GM12865 (cell line): ENCODE results near the gene TENM3.

Experiments used
- DNase-seq: peaks from one replicate; pipeline ENCODE4 v3.0.0; 2010; ENCODE audit warnings: low read depth
- H3K4me3 ChIP-seq: 2 replicates; pipeline ENCODE4 v1.5.1; 2011; ENCODE audit warnings: mild to moderate bottlenecking, low read depth, low read length, control low read depth
- TF ChIP-seq, protein P1 (sequence below): IDR thresholded peaks from 2 replicates; pipeline ENCODE4 v1.5.1; 2011; ENCODE audit warnings: low read length, control low read depth, low read depth, inconsistent platforms; ENCODE audit not compliant: insufficient read depth; ENCODE audit errors: missing control alignments

Gene TENM3

DNA sequence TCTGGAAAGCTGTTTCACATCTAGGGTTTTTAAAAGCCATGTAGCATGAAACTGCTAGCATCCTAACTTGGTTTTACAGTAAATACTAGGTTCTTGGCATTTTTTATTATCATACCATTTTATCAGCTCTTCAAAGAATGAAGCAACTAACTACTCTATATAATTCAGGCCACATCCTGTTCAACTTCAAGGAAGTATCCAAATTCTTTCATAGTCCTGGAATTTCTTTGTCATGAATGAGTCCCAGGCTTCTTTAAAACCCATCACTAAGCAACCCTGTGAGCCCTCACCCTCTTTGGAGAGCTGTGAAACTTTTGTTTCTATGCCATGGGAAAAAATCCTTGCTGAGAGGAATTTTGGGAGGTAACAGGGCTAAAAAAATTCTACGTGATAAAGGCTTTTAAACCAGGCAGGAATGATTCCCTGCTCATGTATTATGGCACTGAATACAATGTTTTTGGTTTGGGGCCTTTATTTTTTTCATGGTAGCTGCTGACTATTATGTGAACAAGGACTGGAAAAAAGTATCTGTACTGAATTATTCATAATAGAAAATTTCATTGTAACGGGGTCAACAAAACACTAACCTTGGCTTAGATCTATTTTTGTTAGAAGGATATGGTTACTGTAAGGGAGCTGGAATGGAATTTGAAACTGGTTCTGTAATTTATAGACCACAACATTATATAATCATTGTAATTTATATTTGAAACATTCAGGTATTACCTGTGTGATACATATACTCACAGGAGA is 509.1 kb downstream of the TENM3 start:
- no peak overlapping the region for H3K4me3 ChIP-seq
- TF ChIP-seq, protein P1, sequence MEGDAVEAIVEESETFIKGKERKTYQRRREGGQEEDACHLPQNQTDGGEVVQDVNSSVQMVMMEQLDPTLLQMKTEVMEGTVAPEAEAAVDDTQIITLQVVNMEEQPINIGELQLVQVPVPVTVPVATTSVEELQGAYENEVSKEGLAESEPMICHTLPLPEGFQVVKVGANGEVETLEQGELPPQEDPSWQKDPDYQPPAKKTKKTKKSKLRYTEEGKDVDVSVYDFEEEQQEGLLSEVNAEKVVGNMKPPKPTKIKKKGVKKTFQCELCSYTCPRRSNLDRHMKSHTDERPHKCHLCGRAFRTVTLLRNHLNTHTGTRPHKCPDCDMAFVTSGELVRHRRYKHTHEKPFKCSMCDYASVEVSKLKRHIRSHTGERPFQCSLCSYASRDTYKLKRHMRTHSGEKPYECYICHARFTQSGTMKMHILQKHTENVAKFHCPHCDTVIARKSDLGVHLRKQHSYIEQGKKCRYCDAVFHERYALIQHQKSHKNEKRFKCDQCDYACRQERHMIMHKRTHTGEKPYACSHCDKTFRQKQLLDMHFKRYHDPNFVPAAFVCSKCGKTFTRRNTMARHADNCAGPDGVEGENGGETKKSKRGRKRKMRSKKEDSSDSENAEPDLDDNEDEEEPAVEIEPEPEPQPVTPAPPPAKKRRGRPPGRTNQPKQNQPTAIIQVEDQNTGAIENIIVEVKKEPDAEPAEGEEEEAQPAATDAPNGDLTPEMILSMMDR, result no peak
- no peak for DNase-seq

DNA sequence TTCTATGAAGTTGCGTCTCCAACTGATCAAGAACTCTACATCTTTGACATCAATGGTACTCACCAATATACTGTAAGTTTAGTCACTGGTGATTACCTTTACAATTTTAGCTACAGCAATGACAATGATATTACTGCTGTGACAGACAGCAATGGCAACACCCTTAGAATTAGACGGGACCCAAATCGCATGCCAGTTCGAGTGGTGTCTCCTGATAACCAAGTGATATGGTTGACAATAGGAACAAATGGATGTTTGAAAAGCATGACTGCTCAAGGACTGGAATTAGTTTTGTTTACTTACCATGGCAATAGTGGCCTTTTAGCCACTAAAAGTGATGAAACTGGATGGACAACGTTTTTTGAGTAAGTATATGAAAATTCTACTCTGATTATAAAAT is 511.7 kb downstream of the TENM3 start:
- no peak overlapping the region for H3K4me3 ChIP-seq
- no peak for DNase-seq
- TF ChIP-seq, protein P1, result no peak

- TF ChIP-seq, protein P1, result no peak
Observed at GRCh38 chr4:182756161-182756690, 513.0 kb downstream of the TENM3 start.

GRCh38 chr4:182758273-182758672 is 515.1 kb downstream of the TENM3 start:
- H3K4me3 ChIP-seq, result no peak overlapping the region
- DNase-seq, result no peak
- TF ChIP-seq, protein P1, result no peak

More at GRCh38 chr4:182756161-182756690, 513.0 kb downstream of the TENM3 start:
- no peak for DNase-seq
- no peak overlapping the region for H3K4me3 ChIP-seq

GRCh38 chr4:182760551-182761043 is 517.4 kb downstream of the TENM3 start:
- TF ChIP-seq, protein P1, result no peak
- no peak overlapping the region for H3K4me3 ChIP-seq
- no peak for DNase-seq

DNA sequence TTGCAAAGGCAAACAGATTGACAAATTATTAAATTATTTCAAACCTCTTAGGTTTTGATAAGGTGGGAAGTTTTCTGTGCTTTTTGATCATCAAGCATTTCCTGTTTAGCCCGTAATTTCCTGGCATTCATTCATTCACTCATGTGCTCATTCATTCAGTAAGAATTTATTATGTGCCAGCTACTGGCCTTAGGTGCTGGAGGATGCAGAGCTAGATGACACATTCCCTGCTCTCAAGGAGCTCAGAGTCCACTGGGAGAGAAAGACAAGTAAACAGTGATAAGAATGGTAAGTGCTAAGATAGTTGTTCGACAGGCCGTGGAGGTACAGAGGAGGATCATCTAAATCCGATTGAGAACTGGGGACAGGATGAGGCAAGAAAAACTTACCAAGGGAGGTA is 520.9 kb downstream of the TENM3 start:
- TF ChIP-seq, protein P1, result no peak
- DNase-seq, result no peak
- no peak overlapping the region for H3K4me3 ChIP-seq

DNA sequence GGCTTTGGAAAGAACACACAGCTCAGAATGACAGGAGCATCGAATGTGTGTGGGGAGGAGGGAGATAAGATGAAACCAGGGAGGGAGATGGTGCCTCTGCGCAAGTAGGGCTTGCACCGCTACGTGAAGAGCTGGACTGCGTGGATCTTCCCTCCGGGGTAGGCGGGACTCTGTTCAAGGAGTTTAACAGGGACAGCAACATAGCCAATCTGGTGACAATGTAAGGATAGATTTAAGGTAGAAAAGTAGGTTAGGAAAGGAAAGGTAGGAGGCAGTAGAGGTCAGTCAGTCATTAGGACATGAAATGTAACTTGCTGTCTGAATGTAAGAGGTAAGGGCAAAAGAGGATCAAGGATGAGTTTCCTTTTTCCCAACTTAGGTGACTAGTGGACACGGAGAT is 521.4 kb downstream of the TENM3 start:
- TF ChIP-seq, protein P1, result no peak
- H3K4me3 ChIP-seq, result no peak overlapping the region
- no peak for DNase-seq
